ENCODE results near the gene GALT.
"Not testable (repeated sequence)": the region's sequence is repeated elsewhere in the genome, so short reads cannot be mapped to it uniquely, and the experiment has no call there.

GALT gene

DNA sequence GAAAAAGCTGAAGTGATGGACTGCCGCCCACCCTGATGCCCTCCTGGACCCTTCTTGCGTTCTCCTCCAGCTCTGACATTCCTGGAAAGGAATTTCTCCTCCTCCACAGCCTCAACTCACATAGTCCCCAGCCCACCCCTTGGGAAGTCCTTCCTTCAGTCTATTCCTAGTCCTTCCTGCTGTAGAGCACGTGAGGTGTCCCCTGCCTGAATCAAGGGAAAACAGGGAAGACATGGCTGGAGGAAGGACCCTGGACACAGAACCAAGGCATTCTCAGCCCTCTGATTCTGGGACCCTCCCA is 21.3 kb upstream of the GALT start:
- FAIRE-seq, result no peak

DNA sequence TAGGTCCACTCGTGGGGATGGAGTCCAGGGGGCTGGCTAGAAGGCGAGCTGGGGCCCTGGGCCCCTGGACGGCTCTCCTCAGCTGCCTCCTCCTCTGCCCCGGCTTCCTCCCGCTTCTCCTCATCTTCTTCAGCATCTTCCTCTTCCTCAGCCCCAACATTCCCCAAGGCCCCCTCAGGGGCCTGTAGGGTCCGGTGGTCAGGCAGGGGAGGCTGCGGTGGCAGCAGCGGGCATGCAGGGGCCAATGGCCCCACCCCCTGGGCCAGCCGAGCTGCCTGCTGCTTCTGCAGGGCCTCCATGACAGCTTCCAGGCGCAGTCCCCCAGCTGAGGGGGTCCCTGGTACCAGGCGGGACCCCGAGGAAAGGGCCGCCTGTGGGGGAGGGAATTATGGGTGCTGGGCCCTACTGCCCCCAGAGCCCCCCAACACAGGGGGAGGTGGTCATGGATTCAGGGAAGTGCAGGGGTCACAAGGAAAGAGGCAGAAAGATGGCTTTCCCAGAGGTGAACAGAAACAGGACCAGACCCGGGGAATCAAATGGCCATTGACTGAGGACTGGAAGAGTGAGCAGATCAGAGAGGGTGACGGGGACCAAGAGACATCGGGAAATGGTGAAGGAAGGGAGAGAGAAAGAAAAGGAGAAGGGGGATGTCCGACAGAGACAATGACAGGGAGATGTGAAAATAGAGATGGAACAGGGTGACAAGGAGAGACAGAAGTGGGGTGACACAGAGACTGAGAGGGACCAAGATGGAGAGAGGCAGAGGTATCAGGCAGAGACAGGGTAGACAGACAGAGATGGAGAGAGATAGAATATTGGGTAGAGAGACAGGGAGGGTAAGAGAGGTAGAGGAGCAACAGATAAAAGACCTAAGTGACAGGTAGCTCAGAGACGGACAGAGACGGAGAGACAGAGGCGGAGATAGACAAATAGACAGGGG is 18.5 kb upstream of the GALT start:
- FAIRE-seq, result no peak
- DNase-seq (ENCODE audit: insufficient read length, low spot score), result no peak

More for the DNA sequence above, 21.3 kb upstream of the GALT start:
- no peak for DNase-seq (ENCODE audit: insufficient read length, low spot score)

DNA sequence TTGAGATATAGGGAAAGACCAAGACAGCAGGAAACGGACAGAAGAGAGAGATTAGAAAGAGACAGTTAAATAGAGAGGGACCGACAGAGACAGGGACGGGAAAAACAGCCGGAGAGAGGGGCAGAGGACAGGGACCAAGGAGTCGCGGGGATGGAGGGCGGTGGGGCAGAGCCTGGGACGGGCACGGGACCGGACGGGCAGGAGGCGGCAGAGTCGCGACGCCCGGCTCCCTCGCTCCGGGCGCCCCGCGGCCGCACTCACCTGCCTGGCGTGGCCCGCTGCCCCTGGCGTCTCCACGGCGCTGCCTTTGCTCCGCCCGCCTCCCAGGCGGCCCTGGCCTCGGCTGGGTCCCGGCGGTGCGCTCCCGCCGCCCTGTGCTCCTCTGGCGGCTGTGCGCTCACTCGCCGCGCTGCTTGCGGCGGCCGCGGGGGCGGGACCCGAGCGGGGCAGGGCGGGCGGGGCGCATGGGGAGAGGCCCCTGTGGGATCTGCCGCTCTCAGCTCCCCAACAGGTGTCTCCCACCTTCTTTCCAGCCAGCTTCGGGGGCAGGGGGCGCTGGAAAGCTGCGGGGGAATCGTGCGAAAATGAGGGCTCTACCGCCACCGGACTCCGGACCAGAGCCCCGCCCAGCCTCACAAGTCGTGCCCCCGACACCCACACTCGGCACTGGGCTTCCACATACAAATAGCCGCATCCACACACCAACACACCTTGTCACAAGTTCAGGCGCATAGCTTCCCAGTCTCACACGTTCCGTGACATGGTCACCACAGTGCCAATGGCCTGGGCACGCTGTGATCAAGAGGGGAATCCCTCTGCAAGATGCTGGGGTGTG is 17.6 kb upstream of the GALT start, which contains the start of gene ARID3C:
Gene ARID3C, minus strand, starts transcription at position 411 of the 835 bp plus-strand sequence. CDS start 1,052 bp downstream, outside the sequence.
- FAIRE-seq (no peak), DNase-seq (ENCODE audit: insufficient read length, low spot score) (no peak)

DNA sequence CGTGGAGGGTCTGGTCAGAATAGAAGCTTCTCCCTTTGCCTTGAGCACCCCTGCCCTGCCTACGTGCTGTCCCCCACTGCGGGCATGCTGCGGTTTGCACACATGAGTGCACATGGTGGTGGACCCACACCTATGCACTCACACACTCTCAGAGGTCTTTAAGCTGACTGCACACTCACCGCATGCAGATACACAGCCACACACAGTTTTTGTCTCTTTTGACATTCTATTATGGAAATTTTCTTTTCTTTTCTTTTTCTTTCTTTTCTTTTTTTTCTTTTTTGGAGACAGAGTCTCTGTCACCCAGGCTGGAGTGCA is 17.0 kb upstream of the GALT start:
- FAIRE-seq (no peak), DNase-seq (ENCODE audit: insufficient read length, low spot score) (no peak)

DNA sequence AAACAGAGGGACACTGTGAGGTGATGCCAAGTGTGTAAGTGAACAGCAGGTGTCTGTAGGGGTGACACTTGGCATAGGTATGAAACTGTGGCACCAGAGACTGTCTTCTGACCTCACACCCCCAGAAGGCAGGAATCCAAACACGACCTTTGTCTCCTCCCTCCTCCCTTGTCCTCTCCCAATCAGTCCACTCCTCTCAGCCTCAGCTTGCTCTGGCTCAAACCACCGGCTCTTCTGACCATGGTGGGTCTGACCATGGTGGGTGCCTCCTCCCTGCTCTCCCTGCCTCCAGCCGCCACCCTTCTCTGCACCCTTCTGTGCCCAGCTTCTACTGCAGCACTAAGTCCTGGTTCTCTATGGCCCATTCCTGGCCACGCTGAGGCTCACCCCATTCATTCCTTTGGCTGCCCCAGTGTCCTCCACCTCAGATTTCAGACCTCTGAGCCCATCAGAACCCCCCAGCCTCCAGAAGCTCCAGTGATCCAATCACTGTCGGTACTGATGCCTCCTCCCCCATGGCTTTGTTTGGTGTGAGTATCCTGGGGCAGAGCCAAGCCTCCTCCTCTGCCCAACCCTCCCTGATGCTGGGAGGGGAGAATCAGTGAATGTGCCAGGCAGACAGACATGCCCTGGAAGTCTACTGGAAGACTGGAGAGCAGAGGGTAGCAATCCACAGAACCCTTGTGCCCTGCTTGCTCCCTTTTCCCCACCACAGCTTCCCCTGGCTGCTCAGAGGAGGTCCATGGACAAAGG is 15.9 kb upstream of the GALT start:
- FAIRE-seq (no peak), DNase-seq (ENCODE audit: insufficient read length, low spot score) (no peak)

DNA sequence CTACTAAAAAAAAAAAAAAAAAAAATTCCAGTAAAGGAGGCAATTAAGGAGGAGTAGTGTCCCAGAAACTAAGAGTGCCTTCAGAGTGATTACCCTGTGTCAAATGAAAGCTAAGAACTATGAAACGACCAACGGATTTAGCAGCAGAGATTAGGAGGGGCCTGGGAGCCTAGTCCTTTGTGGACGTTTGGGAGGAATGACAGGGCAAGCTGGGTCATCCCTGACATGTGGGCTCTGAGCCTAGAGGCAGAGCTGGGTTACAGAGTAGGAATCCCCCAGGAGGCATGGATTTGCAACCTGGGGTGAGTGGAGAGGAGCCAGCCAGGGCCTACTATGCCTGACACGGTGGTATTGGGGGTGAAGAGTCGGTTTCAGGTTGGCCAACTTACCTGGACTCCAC is 13.3 kb upstream of the GALT start:
- DNase-seq (ENCODE audit: insufficient read length, low spot score) (no peak), FAIRE-seq (no peak)

DNA sequence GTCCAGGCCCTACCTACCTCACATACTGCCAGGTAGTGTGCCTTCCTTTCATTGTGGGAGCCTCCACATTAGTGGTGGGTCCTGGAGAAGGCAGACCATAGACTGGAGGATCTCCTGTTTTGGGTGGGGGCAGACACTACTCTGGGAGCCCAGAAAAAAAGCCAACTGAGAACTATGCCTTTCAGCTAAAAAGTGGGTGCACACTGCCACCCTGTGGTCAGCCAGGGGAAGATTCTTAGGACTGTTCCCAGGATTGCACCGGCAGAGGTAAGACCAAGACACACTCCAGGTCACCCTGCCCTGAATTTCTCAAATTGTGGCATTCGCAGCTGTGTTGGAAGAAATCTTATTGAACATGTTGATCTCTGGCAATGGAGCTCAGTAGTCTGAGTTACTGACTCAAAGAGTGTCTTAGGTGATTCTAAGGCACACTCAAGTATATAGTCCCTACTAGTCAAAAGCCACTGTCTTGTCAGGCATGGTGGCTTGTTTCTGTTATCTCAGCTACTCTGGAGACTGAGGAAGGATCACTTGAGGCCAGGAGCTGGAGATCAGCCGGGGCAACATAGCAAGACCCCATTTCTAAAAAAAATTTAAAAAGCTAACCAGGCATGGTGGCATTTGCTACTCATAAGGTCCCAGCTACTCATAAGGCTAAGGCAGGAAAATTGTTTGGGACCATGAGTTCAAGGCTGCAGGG is 12.5 kb upstream of the GALT start:
- peak; percentile 86 for FAIRE-seq
- DNase-seq (ENCODE audit: insufficient read length, low spot score), result peak; percentile 80

DNA sequence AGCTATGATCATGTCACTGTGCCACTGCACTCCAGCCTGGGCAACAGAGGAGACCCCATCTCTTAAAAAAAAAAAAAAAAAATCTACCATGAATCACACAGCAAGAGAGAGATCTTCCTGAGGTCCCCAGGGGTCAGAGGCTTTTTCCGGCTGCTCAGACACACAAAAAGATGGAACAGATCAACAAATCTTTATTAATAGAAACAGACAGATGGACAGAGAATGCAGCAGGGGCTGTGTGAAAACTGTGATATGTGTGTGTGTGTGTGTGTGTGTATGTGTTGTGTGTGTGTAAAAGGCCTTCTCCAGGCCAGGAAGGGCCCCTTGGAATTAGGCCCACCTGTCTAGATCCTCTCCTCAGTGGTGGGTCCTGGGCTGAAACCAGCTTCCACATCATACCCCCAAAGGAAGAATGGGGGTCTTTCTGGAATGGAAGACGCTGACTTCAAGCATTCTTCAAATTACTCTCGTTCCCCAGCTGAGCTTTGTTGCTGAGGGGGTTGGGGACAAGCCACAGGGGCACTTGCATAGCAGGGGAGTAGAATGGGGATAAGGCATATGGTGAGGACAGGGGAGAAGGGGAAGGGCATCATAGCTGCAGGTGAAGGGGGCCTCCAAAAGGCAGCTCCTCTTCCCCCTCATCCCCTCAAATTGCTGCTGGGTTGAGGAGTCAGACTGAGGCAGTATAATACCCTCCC is 11.8 kb upstream of the GALT start:
- DNase-seq (ENCODE audit: insufficient read length, low spot score) (no peak), FAIRE-seq (no peak)

DNA sequence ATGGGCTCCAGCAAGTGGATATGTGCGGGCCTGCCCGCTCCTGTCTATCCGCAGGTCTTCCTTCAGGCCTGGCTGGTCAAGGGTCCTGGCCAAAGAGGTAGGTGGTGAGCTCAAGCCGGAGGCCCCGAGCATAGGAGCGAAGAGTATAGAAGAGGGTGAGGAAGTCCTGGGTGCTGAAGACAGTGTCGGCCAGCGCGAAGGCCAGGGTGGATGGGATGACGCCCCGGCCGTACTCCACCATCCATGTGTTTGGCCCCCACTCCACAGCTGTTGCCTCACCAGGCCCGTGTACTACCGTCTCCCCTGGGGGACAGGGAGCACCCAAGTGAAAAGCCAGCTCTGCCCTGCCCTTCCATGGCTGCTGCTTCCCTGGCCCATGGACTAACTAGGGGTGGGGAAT is 10.9 kb upstream of the GALT start:
- no peak for DNase-seq (ENCODE audit: insufficient read length, low spot score)
- FAIRE-seq, result no peak

DNA sequence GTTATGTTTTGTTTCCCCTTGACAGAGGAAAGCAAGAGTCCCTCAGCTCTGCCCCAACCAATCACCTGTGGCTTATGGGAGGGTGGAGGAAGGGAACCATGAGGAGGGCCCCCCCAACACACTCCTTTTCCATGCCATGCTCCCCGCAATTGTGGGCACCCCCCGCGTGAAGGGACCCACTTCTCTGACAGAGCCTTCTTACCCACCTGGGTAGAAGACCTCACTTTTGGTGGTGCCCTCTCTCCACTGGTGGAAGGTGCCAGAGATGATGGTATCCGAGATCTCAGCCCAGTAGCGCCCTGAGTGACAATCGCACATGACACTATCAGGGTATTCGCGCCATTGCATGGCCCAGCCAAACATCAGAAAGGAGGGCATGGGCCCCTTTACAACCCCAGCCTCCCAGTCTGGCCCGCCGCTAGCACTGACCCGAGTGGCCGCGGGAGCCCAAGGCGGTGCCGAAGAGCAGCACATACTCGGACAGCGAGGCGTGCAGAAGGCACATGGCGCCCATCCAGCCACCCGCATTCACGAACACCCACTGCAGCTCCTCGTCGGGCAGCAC is 9.6 kb upstream of the GALT start:
- DNase-seq (ENCODE audit: insufficient read length, low spot score) (no peak), FAIRE-seq (no peak)

DNA sequence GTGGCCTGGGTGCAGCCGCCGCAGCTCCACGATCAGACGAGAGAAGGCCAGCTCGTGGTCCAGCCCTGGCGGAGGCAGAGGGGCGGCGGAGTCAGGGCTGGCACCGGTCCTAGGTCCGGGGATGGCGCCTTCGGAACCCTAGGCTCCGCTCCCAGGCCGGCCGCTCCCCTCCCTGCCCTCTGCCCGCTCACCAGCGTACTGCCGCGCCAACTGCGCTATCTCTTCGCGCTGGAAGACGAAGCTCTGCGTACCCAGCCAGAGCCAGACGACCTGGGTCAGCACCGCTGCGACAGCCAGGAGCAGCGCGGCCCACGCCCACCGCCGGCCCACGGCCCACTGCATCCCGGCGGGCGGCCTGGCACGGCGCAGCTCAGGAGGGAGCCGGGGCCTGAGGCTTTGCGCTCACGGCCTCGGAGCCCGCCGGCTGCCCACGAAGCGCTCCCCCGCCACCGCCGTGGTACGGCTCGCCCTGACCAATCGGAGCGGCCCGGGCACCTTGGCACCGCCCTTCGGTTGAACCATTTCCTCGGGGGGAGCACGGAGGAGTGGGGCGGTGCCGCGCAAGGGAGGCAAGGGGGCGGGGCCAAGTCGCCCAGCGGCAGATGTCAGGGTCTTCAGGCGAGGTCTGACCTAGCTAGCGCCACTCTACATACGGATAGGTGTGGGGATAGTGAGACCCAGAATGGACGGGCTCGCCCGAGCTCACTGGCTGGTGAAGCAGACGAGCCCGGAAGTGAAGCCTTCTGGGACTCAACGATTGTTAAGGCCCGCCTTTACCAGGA is 8.9 kb upstream of the GALT start, which contains the start of gene SIGMAR1:
Gene SIGMAR1, minus strand, starts transcription at position 432 of the 782 bp plus-strand sequence. Its CDS starts 90 bp downstream, at position 342.
- DNase-seq (ENCODE audit: insufficient read length, low spot score) (peak; percentile 79), FAIRE-seq (peak; percentile 86)

DNA sequence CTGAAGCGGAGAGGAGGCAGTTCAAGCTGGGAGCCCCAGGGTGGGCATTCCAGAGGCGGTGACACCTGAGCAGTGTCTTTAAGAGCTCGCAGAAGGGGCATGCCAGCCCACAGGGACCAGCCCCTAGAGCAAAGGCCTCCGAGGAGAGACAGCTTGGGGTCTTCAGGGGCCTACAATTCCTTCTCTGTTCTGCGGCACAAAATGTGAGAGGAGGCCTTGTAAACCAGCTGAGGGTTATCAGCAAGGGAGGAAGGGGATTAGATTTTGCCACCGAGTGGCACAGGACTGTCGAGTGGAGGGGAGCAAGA is 8.4 kb upstream of the GALT start:
- FAIRE-seq (no peak), DNase-seq (ENCODE audit: insufficient read length, low spot score) (no peak)

DNA sequence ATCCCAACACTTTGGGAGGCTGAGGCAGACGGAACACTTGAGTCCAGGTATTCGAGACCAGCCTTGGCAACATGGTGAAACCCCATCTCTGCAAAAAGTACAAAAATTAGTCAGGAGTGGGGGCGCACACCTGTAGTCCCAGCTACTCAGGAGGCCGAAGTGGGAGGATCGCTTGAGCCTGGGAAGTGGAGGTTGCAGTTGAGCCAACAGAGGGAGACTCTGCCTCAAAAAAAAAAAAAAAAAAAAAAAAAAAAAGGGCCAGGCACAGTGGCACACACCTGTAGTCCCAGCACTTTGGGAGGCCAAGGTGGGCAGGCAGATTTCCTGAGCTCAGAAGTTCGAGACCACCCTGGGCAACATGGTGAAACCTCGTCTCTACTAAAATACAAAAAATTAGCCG is 7.2 kb upstream of the GALT start:
- not testable (repeated sequence) for DNase-seq (ENCODE audit: insufficient read length, low spot score); FAIRE-seq

DNA sequence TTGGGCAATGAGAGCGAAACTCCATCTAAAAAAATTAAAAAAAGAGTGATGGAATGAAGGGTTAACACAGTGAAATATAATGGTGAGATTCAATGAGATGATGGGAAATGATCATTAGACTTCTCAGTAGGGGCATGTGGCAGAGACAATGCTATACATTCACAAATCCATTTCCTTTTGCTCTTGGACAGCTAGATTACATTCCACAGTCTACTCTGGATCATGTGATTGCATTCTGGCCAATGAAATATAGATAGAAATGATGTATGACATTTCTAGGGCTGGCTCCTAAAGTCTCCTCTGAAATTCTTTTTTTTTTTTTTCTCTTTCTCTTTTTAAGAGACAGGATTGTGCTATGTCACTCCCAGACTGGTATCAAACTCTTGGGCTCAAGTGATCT is 3.8 kb upstream of the GALT start:
- FAIRE-seq, result no peak

DNA sequence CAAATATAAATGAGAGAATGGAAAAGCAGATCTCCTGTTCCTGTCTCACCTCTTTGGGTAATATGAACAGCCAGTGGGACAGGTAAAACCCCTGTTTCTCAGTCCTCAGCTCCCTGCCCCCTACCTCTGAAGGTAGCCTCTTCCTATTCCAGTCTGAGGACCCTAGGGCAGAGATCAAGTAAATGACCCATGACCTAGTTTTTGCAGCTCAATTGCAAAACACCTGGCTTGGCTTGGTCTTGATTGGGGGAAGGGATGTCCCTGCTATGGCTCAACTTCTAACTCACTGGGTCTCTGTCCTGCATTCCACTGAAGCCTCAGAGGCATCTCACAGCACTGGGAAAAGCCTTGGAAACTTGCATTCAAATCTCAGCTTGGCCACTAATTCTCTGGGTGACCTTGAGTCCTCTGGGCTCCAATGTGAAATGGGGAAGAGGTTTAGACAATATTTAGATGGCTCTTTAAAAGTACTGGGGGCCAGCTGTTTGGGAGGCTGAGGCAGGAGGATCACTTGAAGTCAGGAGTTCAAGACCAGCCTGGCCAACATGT is 1.6 kb upstream of the GALT start:
- DNase-seq (ENCODE audit: insufficient read length, low spot score) (no peak), FAIRE-seq (no peak)

More for the DNA sequence above, 3.8 kb upstream of the GALT start:
- DNase-seq (ENCODE audit: insufficient read length, low spot score), result no peak

DNA sequence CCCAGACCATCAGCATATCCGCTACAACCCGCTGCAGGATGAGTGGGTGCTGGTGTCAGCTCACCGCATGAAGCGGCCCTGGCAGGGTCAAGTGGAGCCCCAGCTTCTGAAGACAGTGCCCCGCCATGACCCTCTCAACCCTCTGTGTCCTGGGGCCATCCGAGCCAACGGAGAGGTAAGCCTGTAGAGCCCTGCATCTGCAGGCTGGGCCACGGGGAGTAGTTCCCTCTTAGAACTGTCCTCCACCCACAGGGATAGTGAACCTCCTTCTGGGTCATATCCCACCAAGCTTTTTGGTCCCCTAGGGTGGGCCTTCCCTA is 569 bp downstream of the GALT start:
- FAIRE-seq, result no peak
- no peak for DNase-seq (ENCODE audit: insufficient read length, low spot score)

DNA sequence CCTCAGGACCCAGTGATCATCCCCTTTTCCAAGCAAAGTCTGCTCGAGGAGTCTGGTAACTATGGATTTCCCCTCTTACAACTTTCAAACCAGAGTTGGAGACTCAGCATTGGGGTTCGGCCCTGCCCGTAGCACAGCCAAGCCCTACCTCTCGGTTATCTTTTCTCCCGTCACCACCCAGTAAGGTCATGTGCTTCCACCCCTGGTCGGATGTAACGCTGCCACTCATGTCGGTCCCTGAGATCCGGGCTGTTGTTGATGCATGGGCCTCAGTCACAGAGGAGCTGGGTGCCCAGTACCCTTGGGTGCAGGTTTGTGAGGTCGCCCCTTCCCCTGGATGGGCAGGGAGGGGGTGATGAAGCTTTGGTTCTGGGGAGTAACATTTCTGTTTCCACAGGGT is 1.2 kb downstream of the GALT start:
- FAIRE-seq (no peak), DNase-seq (ENCODE audit: insufficient read length, low spot score) (no peak)

DNA sequence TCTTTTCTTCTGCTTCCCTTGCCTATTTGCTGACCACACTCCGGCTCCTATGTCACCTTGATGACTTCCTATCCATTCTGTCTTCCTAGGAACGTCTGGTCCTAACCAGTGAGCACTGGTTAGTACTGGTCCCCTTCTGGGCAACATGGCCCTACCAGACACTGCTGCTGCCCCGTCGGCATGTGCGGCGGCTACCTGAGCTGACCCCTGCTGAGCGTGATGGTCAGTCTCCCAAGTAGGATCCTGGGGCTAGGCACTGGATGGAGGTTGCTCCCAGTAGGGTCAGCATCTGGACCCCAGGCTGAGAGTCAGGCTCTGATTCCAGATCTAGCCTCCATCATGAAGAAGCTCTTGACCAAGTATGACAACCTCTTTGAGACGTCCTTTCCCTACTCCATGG is 2.2 kb downstream of the GALT start:
- FAIRE-seq, result no peak

DNA sequence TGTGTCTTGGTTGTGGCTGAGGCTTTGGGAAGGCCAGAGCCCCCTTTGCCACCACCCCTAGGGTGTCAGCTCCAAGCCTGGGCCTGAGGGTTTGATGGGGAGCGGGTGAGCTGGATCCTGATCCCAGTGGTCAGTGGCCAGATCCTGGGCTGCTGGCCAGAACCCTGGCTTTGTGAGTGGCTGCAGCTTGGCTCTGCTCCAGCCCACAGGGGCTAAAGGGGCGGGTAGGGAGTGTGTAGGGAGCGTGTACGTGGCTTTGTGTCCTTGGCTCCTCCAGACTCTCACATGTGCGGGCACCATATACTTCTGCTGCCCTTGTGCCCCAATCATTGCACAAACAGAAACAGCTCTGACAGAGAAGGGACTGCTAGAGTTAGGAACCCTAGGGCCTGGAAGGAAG is 4.3 kb downstream of the GALT start:
- DNase-seq (ENCODE audit: insufficient read length, low spot score) (no peak), FAIRE-seq (no peak)

More for the DNA sequence above, 2.2 kb downstream of the GALT start:
- DNase-seq (ENCODE audit: insufficient read length, low spot score), result no peak

All from GM19239 (cell line).